H1 (cell line): ENCODE measurements around the gene IRAG1.

Source experiments
- BRCA1 ChIP-seq: IDR thresholded peaks from 2 replicates; pipeline ENCODE4 v1.6.1; 2012; ENCODE audit warnings: low read depth, low read length, improper control_type of control experiment
- EZH2 ChIP-seq: fragments of 200-600 bp; sonication (generic); IDR thresholded peaks from 2 replicates; pipeline ENCODE4 v1.7.1; 2012; ENCODE audit warnings: low read depth, mild to moderate bottlenecking, moderate library complexity, low read length, inconsistent platforms; ENCODE audit not compliant: severe bottlenecking
- TAF1 ChIP-seq: IDR thresholded peaks from 2 replicates; pipeline ENCODE4 v1.6.1; 2011; ENCODE audit warnings: mild to moderate bottlenecking, low read depth, low read length
- TF ChIP-seq, protein P1 (sequence below), 3 experiments: IDR thresholded peaks; 1 replicate in 2 of 3; 2 replicates in 1 of 3; pipeline versions ENCODE4 v1.5.1 to v1.6.1; 2011; ENCODE audit warnings: low read length in 3 of 3, mild to moderate bottlenecking in 3 of 3, inconsistent platforms in 2 of 3, low read depth in 1 of 3, moderate library complexity in 1 of 3; ENCODE audit not compliant: insufficient read depth in 1 of 3; ENCODE audit errors: control extremely low read depth in 1 of 3

DNA sequence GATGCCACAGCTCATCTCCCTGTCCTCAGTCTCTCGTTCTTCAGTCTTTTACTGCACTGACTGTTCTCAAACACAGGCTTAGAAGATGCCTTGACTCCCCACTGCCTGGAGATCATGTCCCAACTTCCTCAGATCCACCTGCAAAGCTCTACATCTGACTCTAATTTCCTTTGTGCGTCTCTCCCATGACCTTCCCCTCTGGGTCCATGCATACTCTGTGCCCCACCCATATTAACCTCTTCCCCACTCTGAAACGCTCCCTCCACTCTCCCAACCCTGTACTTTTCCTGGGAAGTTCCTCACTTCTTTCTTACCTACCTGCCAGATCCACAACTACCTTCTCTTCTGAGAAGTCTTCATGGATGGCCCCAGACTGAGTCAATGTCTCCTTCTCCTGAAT lies 16.6 kb downstream of the IRAG1 start:
- TF ChIP-seq, protein P1, sequence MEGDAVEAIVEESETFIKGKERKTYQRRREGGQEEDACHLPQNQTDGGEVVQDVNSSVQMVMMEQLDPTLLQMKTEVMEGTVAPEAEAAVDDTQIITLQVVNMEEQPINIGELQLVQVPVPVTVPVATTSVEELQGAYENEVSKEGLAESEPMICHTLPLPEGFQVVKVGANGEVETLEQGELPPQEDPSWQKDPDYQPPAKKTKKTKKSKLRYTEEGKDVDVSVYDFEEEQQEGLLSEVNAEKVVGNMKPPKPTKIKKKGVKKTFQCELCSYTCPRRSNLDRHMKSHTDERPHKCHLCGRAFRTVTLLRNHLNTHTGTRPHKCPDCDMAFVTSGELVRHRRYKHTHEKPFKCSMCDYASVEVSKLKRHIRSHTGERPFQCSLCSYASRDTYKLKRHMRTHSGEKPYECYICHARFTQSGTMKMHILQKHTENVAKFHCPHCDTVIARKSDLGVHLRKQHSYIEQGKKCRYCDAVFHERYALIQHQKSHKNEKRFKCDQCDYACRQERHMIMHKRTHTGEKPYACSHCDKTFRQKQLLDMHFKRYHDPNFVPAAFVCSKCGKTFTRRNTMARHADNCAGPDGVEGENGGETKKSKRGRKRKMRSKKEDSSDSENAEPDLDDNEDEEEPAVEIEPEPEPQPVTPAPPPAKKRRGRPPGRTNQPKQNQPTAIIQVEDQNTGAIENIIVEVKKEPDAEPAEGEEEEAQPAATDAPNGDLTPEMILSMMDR (IDR thresholded peaks at IDR 0.05; ENCODE audit: control extremely low read depth in 1 of 3, insufficient read depth in 1 of 3, low read depth in 1 of 3, low read length in 3 of 3), result no peak
- TF ChIP-seq TAF1, result no peak
- no peak for TF ChIP-seq BRCA1
- no peak for TF ChIP-seq EZH2
